Heart left ventricle (tissue), 16 donors: Measurements from ENCODE around the gene SNED1. TPM values are rescaled to one million over a fixed set of nuclear protein-coding genes. Genes with fewer than 3 reads are reported as not detected.

Source experiments
- ATAC-seq, 4 donors: fragments of 200-7000 bp; cut with Tn5 transposase; one replicate each; pipeline ENCODE4 v1.9.1; 2020 to 2022; ENCODE audit warnings: moderate library complexity in 4 of 4, mild to moderate bottlenecking in 3 of 4, moderate number of reproducible peaks in 1 of 4
- DNase-seq, 5 donors: peaks; one replicate each; pipeline ENCODE4 v3.0.0-alpha.2; 2020
- H3K27ac ChIP-seq, 12 donors: fragments of 200-600 bp; sonication (generic) in 4 of 12; one replicate each; pipeline versions ENCODE4 v1.5.0 to v1.8.0; 2016 to 2022; ENCODE audit warnings: mild to moderate bottlenecking in 2 of 12
- H3K27me3 ChIP-seq, 9 donors: fragments of 200-600 bp; sonication (generic) in 2 of 9; one replicate each; pipeline versions ENCODE4 v1.5.1 to v1.8.0; 2016 to 2022; ENCODE audit warnings: mild to moderate bottlenecking in 3 of 9
- H3K36me3 ChIP-seq, 9 donors: fragments of 200-600 bp; sonication (generic) in 2 of 9; one replicate each; pipeline versions ENCODE4 v1.5.0 to v1.8.0; 2018 to 2022; ENCODE audit warnings: mild to moderate bottlenecking in 2 of 9
- H3K4me1 ChIP-seq, 12 donors: fragments of 200-600 bp; sonication (generic) in 4 of 12; one replicate each; pipeline versions ENCODE4 v1.5.0 to v1.8.0; 2016 to 2022; ENCODE audit warnings: mild to moderate bottlenecking in 3 of 12
- H3K4me3 ChIP-seq, 12 donors: fragments of 200-600 bp; sonication (generic) in 4 of 12; one replicate each; pipeline versions ENCODE4 v1.5.0 to v1.8.0; 2017 to 2022; ENCODE audit warnings: mild to moderate bottlenecking in 9 of 12, moderate library complexity in 4 of 12
- H3K9me3 ChIP-seq, 12 donors: fragments of 200-600 bp; sonication (generic) in 4 of 12; one replicate each; pipeline versions ENCODE4 v1.5.0 to v1.8.0; 2016 to 2022; ENCODE audit warnings: mild to moderate bottlenecking in 1 of 12
- CTCF ChIP-seq, 12 donors: fragments of 200-600 bp; sonication (generic) in 4 of 12; IDR thresholded peaks; one replicate each; pipeline versions ENCODE4 v1.5.0 to v1.8.0; 2018 to 2022; ENCODE audit warnings: antibody characterized with exemption in 12 of 12, mild to moderate bottlenecking in 5 of 12
- POLR2A ChIP-seq, 2 donors: fragments of 450-650 bp; IDR thresholded peaks; one replicate each; pipeline ENCODE4 v1.6.1; 2017; ENCODE audit warnings: antibody characterized with exemption in 2 of 2, mild to moderate bottlenecking in 2 of 2, moderate library complexity in 2 of 2
- WGBS, 4 donors: extraction: QIAGEN DNeasy Blood & Tissue Kit in 2 of 4; methylation state at CpG; one replicate each; pipeline versions ENCODE4 v1.1.5 to v1.1.7; 2013 to 2018; 5-methylcytosine and 5-hydroxymethylcytosine counted together
- intact Hi-C, 10 donors: fragments of 100-400 bp; cut with DNase I; formaldehyde crosslinking; loops; one replicate each; pipeline versions ENCODE4 v1.11.1 to v1.14.2; 2022
- polyA plus RNA-seq, 2 donors: library from polyadenylated mRNA; stranded (reverse); fragments of 200-250 nt; gene quantifications; one replicate each; pipeline ENCODE4 v1.2.3, GENCODE V29; 2013
- total RNA-seq, 9 donors: library from RNA; depleted of rRNA in 2 of 9; stranded (reverse); fragments of >200 nt in 2 of 9; fragmentation: NEBNext Ultra II Directional in 3 of 9; extraction: Animal tissue kit (Norgen Biotek cat#: 25700) in 3 of 9; gene quantifications; one replicate each; pipeline versions ENCODE4 v1.1.0 to v1.2.4, GENCODE V29; 2016 to 2023
- donor health status: ischemic (EF 13 %, LVEDD 7.1; RV severe dilation, severe dysfunction).
- donor health status: healthy with polysubstance abuse.
- donor health status: DM: no; HTN: yes; CAD: no.
- donor health status: DM: no; HTN: no; CAD: no.
- donor health status: ischemic (EF 25% LVEDD 6.9; RV normal size, moderate dysfunction).
- donor health status: ischemic (EF 25% LVEDD 5.7; RV mildly dilated, moderate dysfunction).
- donor health status: healthy.
- donor health status: DM: yes; HTN: yes; CAD: no.
- donor health status: ischemic (EF 35%, LVEDD 5.7; RV mildly dilated, moderate dysfunction).
- donor health status: nonischemic (EF 11% LVEDD 7.7; RV severe dilation, severe dysfunction).
- donor health status: DM: yes; HTN: yes; CAD: no.
- donor health status: PGD.
- donor health status: ischemic (EF 29% LVEDD 5.4; RV normal size, mild dysfunction).
- donor health status: nonischemic (EF 23%, LVEDD 6.1; RV moderate dilation, normal function).

The SNED1 gene
- total and polyA plus RNA-seq, 11 donors: 3.1 to 14.7 (median 4.9) TPM

DNA sequence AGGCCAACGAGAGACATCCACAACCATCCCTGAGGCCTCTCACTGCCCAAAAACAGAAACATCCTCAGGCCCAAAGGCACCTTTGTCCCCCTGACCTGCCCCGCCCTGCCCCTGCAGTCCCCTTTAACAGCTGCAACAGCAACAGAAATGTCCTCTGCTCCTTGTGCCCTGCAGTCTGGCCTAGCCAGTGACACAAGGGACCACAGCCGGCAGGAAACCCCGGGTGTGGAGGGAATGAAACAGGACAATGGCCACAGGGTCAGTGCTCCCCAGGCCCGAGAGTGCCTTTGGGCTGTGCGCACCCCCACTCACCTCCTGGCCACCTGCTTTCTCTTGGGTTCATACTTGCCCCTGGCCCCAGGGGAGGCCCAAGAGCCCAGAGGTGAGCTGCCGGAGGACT, 35.6 kb downstream of the SNED1 start:
- intact Hi-C loops: no loop called here
- Histone ChIP-seq H3K9me3 (no peaks in the 10 kb centered on the region), H3K4me1 (peaks cover 0 to 15% (median 6%) of the 10 kb centered on the region in 12 donors), H3K36me3 (peaks cover 0 to 34% (median 2%) of the 10 kb centered on the region in 9 donors), H3K4me3 (no peak overlapping the region), H3K27ac (no peak overlapping the region), H3K27me3 (no peaks in the 10 kb centered on the region)
- TF ChIP-seq POLR2A (IDR thresholded peaks at IDR 0.05): no peak
- TF ChIP-seq CTCF (IDR thresholded peaks at IDR 0.05): no peak
- no peak for DNase-seq
- ATAC-seq: no peak
- 84 to 92% (median 90%) methylated on average over 4 to 7 of the region's 7 CpGs for WGBS, 4 donors

- TF ChIP-seq CTCF (IDR thresholded peaks at IDR 0.05) (no peak), POLR2A (IDR thresholded peaks at IDR 0.05) (no peak)
- Histone ChIP-seq H3K36me3 (peaks cover 0 to 35% (median 2%) of the 10 kb centered on the region in 9 donors), H3K27ac (no peak overlapping the region), H3K27me3 (no peaks in the 10 kb centered on the region), H3K9me3 (no peaks in the 10 kb centered on the region), H3K4me1 (peaks cover 0 to 15% (median 6%) of the 10 kb centered on the region in 12 donors), H3K4me3 (no peak overlapping the region)
- 90 to 94% (median 92%) methylated on average over 21 to 22 of the region's 22 CpGs for WGBS, 4 donors
- DNase-seq (no peak), ATAC-seq (no peak)
- intact Hi-C loops: no loop called here
Observed at GRCh38 chr2:241034490-241035141, 36.2 kb downstream of the SNED1 start.

- Histone ChIP-seq H3K27me3 (no peaks in the 10 kb centered on the region), H3K4me1 (peaks cover 0 to 15% (median 6%) of the 10 kb centered on the region in 12 donors), H3K4me3 (no peak overlapping the region), H3K36me3 (peaks cover 0 to 41% (median 2%) of the 10 kb centered on the region in 9 donors), H3K27ac (no peak overlapping the region), H3K9me3 (no peaks in the 10 kb centered on the region)
- DNase-seq (no peak), ATAC-seq (no peak)
- intact Hi-C loops: no loop called here
- WGBS, 4 donors: 35 to 53% (median 46%) methylated on average over 18 to 31 of the region's 31 CpGs
- TF ChIP-seq POLR2A (IDR thresholded peaks at IDR 0.05): no peak
- TF ChIP-seq CTCF (IDR thresholded peaks at IDR 0.05): no peak
Observed at GRCh38 chr2:241035142-241035817, 36.9 kb downstream of the SNED1 start.

DNA sequence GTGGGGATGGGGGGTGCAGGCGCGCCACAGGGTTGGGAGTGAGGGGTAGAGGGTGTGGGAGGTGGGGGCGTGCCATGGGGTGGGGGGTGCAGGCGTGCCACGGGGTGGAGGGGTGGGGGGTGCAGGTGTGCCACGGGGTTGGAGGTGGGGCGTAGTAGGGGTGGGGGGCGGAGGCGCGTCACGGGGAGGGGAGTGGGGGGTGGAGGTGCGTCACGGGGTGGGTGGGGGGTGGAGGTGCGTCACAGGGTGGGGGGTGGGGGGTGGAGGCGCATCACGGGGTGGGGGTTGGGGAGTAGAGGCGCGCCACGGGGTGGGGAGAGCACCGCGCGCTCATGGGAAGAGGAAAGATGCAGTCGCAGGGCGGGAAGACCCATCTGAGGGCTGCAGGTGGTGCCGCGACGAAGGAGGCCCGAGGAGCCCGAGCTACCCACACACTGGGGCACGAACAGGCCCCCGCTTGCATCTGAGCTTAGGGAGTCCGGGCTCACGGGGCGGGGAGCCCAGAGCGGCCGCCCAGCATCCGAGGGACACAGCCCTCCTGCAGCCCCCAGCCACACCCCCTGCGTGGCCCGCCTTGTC, 37.5 kb downstream of the SNED1 start:
- peaks cover 0 to 41% (median 1%) of the 10 kb centered on the region in 9 donors for H3K36me3 ChIP-seq
- no peak for ATAC-seq
- WGBS, 4 donors: 5 to 11% (median 8%) methylated on average over 25 to 38 of the region's 39 CpGs

More for the DNA sequence above, 37.5 kb downstream of the SNED1 start:
- intact Hi-C loops: no loop called here
- DNase-seq: no peak
- peak overlapping the region; percentile 3 to 50 (median 36) for H3K4me3 ChIP-seq
- TF ChIP-seq POLR2A (IDR thresholded peaks at IDR 0.05): no peak
- TF ChIP-seq CTCF (IDR thresholded peaks at IDR 0.05): no peak
- peaks cover 0 to 15% (median 6%) of the 10 kb centered on the region in 12 donors for H3K4me1 ChIP-seq
- no peaks in the 10 kb centered on the region for H3K9me3 ChIP-seq
- H3K27me3 ChIP-seq: no peaks in the 10 kb centered on the region
- H3K27ac ChIP-seq: no peak overlapping the region
